NCI-H748 (cell line): ENCODE results near the gene GRK5.
"Not testable (repeated sequence)": the region's sequence is repeated elsewhere in the genome, so short reads cannot be mapped to it uniquely, and the experiment has no call there.

Source experiments
- DNase-seq: peaks from one replicate; lab custom pipeline; 2025; ENCODE audit not compliant: unreplicated experiment; lab: John Stamatoyannopoulos, UW

Gene GRK5

DNA sequence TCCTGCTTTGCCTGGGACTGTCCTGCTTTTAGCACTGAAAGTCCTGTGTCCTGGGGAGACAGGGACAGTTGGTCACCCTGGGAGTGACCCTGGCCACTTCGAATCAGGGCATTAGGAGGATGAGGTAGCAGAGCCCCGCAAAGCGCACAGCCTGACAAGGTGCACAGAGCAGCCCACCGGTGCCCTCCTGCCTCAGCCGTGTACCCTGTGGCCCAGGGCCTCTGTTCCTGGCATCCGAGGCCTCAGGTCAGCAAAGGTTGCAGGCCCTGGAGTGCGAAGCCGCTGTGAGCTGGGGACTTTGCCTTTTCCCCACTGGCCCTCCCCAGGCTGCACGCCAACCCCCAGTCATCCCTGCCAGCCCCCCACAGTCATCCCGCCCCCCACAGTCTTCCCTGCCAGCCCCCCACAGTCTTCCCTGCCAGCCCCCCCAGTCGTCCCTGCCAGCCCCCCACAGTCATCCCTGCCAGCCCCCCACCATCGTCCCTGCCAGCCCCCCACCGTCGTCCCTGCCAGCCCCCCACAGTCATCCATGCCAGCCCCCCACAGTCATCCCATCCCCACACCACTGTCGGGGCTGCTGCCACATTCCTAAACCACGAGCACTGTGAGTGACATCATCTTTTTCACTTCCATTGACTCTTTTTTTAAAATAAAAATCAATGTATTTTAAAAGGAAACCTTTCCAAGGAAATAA, 243.4 kb downstream of the GRK5 start:
- DNase-seq = no peak

DNA sequence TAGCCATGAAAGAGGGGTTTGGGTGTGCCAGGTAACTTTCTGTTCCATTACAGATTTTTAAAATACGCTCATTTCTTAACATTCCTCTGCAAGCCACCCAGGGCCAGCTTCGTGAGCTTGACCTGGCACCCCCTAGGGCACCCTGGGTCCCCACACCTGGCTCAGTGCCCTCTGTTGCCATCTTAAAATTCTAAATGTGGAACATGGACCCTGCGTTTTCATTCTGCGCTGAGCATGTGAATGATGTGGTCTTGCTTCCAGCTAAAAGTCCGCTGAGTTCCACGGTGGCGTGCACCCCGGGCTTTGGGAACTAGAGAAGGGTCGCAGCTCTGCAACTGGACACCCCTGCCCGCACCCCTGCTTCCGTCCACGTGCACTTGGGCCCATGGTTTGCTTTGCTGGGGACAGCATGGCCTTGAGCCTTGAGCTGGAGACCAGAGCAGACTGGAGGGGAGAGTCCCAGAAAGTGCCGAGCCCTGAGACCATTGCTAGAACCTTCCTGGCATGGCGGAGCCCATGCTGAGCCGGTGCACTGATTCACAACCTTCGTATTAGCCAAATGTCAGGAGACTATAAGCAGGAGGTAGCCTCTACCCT, 244.0 kb downstream of the GRK5 start:
- no peak for DNase-seq

- no peak for DNase-seq
Observed at GRCh38 chr10:119452396-119452795, 245.0 kb downstream of the GRK5 start.

GRCh38 chr10:119453313-119453712, 245.9 kb downstream of the GRK5 start:
- no peak for DNase-seq

GRCh38 chr10:119454316-119454715, 246.9 kb downstream of the GRK5 start:
- DNase-seq = no peak

GRCh38 chr10:119454990-119455389, 247.6 kb downstream of the GRK5 start:
- no peak for DNase-seq

GRCh38 chr10:119455609-119456434, 248.5 kb downstream of the GRK5 start:
- DNase-seq = no peak

- DNase-seq = no peak
Observed at GRCh38 chr10:119456435-119456810, 249.1 kb downstream of the GRK5 start.

DNA sequence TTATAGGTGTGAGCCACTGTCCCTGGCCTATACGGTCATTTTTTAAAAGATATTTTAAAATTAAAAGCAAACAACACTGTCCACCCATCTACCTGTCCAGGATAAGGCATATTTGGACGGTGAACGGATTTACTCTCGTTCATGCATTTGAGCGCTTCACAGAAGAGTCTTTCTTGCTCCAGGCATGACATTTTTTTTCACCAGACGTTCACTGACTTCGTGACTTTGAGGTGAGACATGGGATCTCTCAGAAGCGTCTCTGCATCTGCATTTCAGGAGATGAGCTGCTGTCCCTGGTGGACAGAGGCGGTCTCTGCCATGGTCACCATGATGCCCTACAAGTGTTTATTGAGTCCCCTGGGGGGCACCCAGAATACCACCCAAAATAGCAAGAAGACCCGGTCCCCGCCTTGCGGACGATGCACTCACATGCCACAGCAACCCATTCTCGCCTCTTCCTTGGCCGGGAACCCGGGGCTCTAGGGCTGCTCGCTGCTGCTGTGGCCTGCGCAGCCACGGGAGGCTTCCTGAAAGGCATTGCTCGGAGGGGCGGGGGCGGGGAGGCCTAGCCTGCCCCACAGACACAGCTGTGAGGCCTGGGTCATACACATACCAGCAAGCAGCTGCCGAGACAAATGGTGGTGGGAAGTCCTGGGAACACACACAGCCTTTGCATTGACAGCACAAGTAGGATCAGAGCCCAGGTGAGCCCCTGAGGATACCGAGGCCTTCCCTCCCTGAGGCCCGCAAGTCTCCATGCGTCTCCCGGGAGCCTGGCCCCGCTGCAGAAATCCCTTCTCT, 250.8 kb downstream of the GRK5 start:
- DNase-seq = no peak

DNA sequence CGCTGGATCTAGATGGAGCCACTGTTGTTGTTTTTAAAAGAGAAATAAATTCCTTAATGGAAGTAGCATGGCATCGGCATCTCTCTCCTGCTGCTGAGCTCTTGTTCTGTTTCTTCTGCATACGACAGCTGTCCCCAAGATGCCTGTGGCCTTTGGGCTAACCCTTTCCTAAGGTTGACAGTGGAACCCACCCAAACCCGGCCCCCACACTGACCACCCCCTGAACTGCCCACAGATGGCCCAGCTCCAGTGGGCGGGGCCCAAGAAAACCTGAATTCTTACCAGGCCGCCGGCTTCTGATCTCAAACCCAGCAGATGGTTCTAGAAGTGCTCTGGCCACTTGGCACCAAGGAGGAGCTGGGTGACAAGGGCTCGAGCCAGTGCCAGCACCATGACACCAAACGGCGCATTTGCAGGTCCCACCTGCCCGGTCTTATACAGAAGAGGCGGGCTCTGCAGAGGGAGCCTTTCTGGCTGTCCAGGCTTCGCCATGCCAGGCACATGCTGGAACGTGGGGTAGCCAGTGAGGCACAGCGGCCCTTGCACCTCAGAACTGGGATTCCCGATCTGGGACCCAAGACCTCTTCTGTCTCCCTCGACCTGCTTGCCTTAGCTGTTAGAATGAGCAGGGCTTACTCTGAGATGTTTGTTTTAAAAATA, 252.4 kb downstream of the GRK5 start:
- no peak for DNase-seq

- DNase-seq = no peak
Observed at GRCh38 chr10:119460369-119461195, 253.2 kb downstream of the GRK5 start.

DNA sequence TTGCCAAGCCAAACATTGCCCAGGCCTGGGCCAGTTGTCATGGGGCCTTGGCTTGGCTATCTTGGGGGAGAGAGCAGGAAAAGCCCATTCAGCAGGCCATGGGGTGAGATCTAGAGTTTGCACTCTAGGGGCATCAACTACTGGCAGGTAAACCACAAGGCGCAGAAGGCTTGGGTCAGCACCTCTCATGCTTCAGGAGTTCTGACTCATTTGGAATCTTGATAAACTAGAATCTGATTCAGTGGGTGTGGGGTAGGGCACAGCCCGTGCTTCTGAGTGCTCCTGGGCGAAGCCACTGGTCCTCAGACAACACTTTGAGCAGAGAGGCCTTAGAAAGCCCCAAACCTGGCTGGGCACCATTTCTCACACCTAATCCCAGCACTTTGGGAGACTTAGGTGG, 254.0 kb downstream of the GRK5 start:
- no peak for DNase-seq

DNA sequence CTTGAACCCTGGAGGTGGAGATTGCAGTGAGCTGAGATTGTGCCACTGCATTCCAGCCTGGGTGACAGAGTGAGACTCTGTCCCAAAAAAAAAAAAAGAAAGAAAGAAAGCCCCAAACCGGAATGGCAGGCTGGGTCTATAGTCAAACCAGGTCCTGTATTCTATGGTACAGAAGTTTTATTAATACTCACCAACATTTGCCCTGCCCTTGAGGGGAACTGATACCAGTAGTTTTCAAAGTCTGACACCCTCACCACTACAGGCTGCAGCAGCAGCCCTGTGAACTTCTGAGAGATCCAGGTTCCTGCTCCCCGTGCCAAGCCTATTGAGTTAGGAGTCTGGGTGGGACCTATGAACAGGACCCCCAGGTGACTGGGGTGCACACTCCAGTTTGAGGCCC, 254.6 kb downstream of the GRK5 start:
- DNase-seq = no peak

GRCh38 chr10:119462773-119463172, 255.4 kb downstream of the GRK5 start:
- no peak for DNase-seq

DNA sequence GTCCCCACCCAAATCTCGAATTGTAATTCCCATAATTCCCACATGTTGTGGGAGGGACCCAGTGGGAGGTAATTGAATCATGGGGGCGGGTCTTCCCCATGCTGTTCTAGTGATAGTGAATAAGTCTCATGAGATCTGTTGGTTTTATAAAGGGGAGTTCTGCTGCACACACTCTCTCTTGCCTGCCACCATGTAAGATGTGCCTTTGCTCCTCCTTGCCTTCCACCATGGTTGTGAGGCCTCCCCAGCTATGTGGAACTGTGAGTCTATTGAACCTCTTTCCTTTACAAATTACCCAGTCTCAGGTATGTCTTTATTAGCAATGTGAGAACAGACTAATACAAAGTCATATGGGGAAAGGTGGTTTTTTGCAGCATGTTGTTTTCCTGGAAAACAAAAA, 255.8 kb downstream of the GRK5 start:
- DNase-seq = not testable (repeated sequence)

DNA sequence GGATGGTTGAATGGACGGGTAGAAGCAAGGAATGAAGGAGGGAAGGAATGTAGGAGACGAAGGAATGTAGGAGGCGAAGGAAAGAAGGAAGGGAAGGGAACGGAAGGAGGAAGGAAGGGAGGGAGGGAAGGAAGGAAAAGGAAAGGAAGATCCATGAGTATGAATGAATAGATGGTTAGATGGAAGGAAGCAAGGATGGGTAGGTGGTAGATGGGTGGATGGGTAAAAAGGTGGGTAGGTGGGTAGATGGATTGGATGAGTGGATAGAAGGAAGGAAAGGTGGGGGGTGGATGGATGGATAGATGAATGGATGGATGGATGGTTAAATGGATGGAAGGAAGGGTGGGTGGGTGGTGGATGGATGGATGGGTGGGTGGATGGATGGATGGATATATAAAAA, 257.7 kb downstream of the GRK5 start:
- DNase-seq = no peak

GRCh38 chr10:119466076-119466475, 258.7 kb downstream of the GRK5 start:
- no peak for DNase-seq

DNA sequence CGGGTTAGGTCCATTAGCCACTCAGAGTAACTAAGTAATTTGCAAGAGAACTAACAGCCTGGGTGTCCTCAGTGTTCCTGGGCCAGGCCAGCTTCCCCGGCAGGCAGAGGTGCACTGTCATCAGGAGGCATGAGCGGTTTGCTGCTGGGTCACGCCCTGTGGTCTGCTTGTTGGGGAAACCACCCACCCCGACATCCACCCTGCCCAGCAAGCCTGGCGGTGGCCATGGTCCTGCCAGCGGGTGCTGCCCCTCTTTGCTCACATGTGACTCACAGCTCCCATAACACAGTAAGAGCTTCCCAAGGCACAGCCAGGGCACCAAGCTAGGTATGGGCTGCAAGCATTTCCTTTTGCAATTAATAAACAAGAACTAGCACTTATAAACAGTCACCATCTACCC, 259.3 kb downstream of the GRK5 start:
- DNase-seq = no peak

DNA sequence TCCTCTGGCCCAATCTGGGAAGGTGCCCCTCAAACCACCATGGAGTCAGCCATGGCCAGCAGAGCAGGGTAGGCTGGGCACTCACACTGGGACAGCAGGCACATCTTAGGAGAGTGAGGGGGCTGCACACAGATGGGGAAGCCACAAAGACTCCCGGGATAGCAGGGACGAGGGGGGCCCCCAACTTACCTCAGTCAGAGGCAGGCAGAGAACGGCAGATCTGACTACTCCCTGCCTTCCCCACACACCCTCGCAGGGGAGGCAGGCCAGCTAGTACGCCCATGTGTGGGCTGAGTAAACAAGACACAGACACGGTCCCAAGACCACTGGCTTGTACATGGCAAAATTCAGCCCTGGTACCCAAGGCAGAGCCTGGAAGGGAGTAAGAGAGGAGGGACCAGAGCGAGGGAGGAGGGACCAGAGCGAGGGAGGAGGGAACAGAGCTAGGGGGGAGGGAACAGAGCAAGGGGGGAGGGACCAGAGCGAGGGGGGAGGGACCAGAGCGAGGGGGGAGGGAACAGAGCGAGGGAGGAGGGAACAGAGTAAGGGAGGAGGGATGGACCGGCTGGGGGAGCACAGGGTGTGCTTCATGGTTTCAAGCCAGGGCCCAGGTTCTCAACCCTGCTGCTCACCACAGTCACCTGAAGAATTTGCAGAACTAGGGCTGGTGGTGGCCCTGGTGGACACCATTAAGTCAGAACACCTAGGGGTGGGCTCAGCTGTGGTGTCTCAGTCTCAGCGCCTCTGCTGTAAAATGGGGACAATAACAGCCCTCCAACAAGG, 261.4 kb downstream of the GRK5 start:
- no peak for DNase-seq
